HAP-1 (cell line): ENCODE measurements around the gene UNK.

Experiments used
- DNase-seq, 2 experiments: peaks; one replicate each; pipeline ENCODE4 v3.0.0-alpha.2; 2016 to 2020; ENCODE audit warnings: low spot score in 2 of 2
- H3K27me3 ChIP-seq: fragments of 250-450 bp; sonication (Bioruptor Pico); 2 replicates; pipeline ENCODE4 v1.5.1; 2020; ENCODE audit warnings: low read depth, mild to moderate bottlenecking, moderate library complexity
- H3K36me3 ChIP-seq: fragments of 250-450 bp; sonication (Bioruptor Pico); replicated peaks from 2 replicates; pipeline ENCODE4 v1.5.1; 2020; ENCODE audit warnings: mild to moderate bottlenecking
- H3K4me1 ChIP-seq: fragments of 250-450 bp; sonication (Bioruptor Pico); 2 replicates; pipeline ENCODE4 v1.5.1; 2020; ENCODE audit warnings: mild to moderate bottlenecking
- H3K4me3 ChIP-seq: fragments of 250-450 bp; sonication (Bioruptor Pico); 2 replicates; pipeline ENCODE4 v1.5.1; 2020; ENCODE audit warnings: mild to moderate bottlenecking, moderate library complexity
- H3K9me3 ChIP-seq: fragments of 250-450 bp; sonication (Bioruptor Pico); 2 replicates; pipeline ENCODE4 v1.5.1; 2020; ENCODE audit warnings: mild to moderate bottlenecking, moderate library complexity
- in situ Hi-C: fragments of 300-500 bp; cut with MboI; formaldehyde crosslinking; loops from 3 replicates; pipeline ENCODE4 v1.14.3; 2020; ENCODE audit warnings: low sequenced_read_pairs, inconsistent platforms, mixed read lengths

The UNK gene

DNA sequence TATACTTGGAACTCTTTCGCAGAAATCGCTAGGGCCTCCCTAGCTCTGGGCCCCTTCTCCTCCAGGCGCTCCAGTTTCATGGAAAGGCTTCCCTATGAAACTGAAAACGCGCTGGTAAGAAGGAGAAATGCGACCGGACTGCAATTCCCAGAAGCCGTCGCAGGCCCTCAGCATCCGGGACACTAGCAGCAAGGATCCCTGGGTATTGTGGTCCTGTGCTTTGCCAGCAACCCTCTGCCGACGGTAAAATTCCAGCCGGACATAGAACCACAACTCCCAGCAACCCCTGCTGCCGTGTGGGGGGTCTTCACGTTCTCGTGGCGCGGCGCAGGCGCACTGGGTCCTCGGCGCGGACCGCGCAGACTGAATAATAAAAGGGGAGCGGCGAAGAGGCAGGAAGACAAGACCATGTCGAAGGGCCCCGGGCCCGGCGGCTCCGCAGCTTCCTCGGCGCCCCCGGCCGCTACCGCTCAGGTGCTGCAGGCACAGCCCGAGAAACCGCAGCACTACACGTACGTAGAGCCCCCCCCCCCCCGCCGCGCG lies at the start of gene UNK:
TSS of gene UNK (plus strand) at position 334 of the 543 bp plus-strand sequence. CDS start at position 409, 75 bp downstream.
- Histone ChIP-seq H3K9me3 (no peaks in the 10 kb centered on the region), H3K4me3 (peak within 1 kb of the TSS; percentile 71), H3K4me1 (peaks cover 34% of the 10 kb centered on the region), H3K36me3 (0 out of 2 replicates have a peak, but pooled peaks cover 2% of the 10 kb centered on the region), H3K27me3 (no peaks in the 10 kb centered on the region)
- peak; percentile 98 to 100 for DNase-seq
- in situ Hi-C loops: no loop called here

DNA sequence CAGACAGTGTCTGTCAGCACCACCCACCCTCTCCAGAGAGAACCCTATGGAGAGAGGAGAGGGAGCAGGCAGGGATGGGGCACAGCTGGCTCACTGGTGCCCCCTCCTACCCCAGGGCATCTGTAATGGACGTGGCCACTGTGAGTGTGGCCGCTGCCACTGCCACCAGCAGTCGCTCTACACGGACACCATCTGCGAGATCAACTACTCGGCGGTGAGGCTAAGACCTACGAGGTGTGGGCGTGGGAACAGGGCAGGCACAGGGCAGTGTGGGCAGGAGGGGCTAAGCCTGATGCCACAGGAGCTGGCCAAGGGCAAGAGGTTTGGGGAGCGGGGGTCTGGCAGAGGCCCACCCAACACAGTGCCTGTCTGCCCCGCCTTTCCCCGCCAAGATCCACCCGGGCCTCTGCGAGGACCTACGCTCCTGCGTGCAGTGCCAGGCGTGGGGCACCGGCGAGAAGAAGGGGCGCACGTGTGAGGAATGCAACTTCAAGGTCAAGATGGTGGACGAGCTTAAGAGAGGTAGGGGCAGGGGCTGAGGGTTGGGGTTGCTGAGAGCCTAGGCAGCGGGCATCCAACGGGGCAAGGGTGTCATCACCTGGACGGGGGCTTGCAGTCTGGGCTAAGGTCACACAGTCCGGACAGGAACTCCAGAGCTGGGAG lies 48.3 kb upstream of the UNK start:
- H3K36me3 ChIP-seq: no peaks in the 10 kb centered on the region
- in situ Hi-C loops: no loop called here
- H3K27me3 ChIP-seq: no peaks in the 10 kb centered on the region
- no peak for DNase-seq
- no peak overlapping the region for H3K4me3 ChIP-seq
- no peaks in the 10 kb centered on the region for H3K4me1 ChIP-seq
- no peaks in the 10 kb centered on the region for H3K9me3 ChIP-seq

- in situ Hi-C loops: no loop called here
- Histone ChIP-seq H3K27me3 (no peaks in the 10 kb centered on the region), H3K36me3 (no peaks in the 10 kb centered on the region), H3K4me1 (no peaks in the 10 kb centered on the region), H3K9me3 (no peaks in the 10 kb centered on the region), H3K4me3 (no peak overlapping the region)
- no peak for DNase-seq
Observed at GRCh38 chr17:75737133-75737962, 47.3 kb upstream of the UNK start.

- H3K27me3 ChIP-seq: no peaks in the 10 kb centered on the region
- in situ Hi-C loops: no loop called here
- H3K4me3 ChIP-seq: no peak overlapping the region
- H3K36me3 ChIP-seq: no peaks in the 10 kb centered on the region
- no peaks in the 10 kb centered on the region for H3K9me3 ChIP-seq
- H3K4me1 ChIP-seq: no peaks in the 10 kb centered on the region
- no peak for DNase-seq
Observed at GRCh38 chr17:75738218-75738802, 46.3 kb upstream of the UNK start.

GRCh38 chr17:75739174-75739573 lies 45.4 kb upstream of the UNK start:
- Histone ChIP-seq H3K4me3 (no peak overlapping the region), H3K9me3 (no peaks in the 10 kb centered on the region), H3K36me3 (no peaks in the 10 kb centered on the region), H3K4me1 (no peaks in the 10 kb centered on the region), H3K27me3 (no peaks in the 10 kb centered on the region)
- no peak for DNase-seq
- in situ Hi-C loops: no loop called here

- H3K27me3 ChIP-seq: no peaks in the 10 kb centered on the region
- no peaks in the 10 kb centered on the region for H3K9me3 ChIP-seq
- no peak overlapping the region for H3K4me3 ChIP-seq
- no peaks in the 10 kb centered on the region for H3K4me1 ChIP-seq
- no peaks in the 10 kb centered on the region for H3K36me3 ChIP-seq
- DNase-seq: no peak
- in situ Hi-C loops: no loop called here
Observed at GRCh38 chr17:75739801-75740200, 44.8 kb upstream of the UNK start.

DNA sequence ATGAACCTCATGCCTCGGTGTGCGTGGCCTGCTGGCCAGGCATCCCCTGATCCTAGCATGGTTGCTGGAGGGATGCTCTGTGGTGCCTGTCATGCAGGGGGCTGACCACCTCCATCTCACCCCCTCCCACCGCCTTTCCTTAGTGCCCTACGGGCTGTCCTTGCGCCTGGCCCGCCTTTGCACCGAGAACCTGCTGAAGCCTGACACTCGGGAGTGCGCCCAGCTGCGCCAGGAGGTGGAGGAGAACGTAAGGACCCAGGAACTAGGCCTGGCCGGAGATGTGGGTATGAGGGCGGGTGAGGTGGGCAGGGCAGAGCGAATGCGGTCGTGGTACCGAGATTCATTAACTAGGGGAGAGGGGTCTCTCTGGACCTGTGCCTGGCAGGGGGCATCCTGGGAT lies 44.4 kb upstream of the UNK start:
- H3K4me3 ChIP-seq: no peak overlapping the region
- no peaks in the 10 kb centered on the region for H3K36me3 ChIP-seq
- no peak for DNase-seq
- no peaks in the 10 kb centered on the region for H3K27me3 ChIP-seq
- no peaks in the 10 kb centered on the region for H3K4me1 ChIP-seq
- no peaks in the 10 kb centered on the region for H3K9me3 ChIP-seq
- in situ Hi-C loops: no loop called here

- H3K27me3 ChIP-seq: no peaks in the 10 kb centered on the region
- DNase-seq: no peak
- in situ Hi-C loops: no loop called here
- H3K4me3 ChIP-seq: no peak overlapping the region
- H3K36me3 ChIP-seq: no peaks in the 10 kb centered on the region
- H3K9me3 ChIP-seq: no peaks in the 10 kb centered on the region
- no peaks in the 10 kb centered on the region for H3K4me1 ChIP-seq
Observed at GRCh38 chr17:75740631-75741077, 44.0 kb upstream of the UNK start.

GRCh38 chr17:75742337-75742736 lies 42.3 kb upstream of the UNK start:
- in situ Hi-C loops: no loop called here

GRCh38 chr17:75743625-75744206 lies 40.9 kb upstream of the UNK start:
- no peaks in the 10 kb centered on the region for H3K9me3 ChIP-seq
- H3K4me3 ChIP-seq: no peak overlapping the region
- H3K27me3 ChIP-seq: no peaks in the 10 kb centered on the region
- no peak for DNase-seq
- no peaks in the 10 kb centered on the region for H3K4me1 ChIP-seq
- no peaks in the 10 kb centered on the region for H3K36me3 ChIP-seq
- in situ Hi-C loops: no loop called here

More at GRCh38 chr17:75742337-75742736, 42.3 kb upstream of the UNK start:
- no peak for DNase-seq
- Histone ChIP-seq H3K9me3 (no peaks in the 10 kb centered on the region), H3K4me3 (no peak overlapping the region), H3K4me1 (no peaks in the 10 kb centered on the region), H3K36me3 (no peaks in the 10 kb centered on the region), H3K27me3 (no peaks in the 10 kb centered on the region)

- DNase-seq: no peak
- Histone ChIP-seq H3K27me3 (no peaks in the 10 kb centered on the region), H3K4me1 (peaks cover 2% of the 10 kb centered on the region), H3K36me3 (no peaks in the 10 kb centered on the region), H3K4me3 (no peak overlapping the region), H3K9me3 (no peaks in the 10 kb centered on the region)
- in situ Hi-C loops: no loop called here
Observed at GRCh38 chr17:75748706-75749105, 35.9 kb upstream of the UNK start.

DNA sequence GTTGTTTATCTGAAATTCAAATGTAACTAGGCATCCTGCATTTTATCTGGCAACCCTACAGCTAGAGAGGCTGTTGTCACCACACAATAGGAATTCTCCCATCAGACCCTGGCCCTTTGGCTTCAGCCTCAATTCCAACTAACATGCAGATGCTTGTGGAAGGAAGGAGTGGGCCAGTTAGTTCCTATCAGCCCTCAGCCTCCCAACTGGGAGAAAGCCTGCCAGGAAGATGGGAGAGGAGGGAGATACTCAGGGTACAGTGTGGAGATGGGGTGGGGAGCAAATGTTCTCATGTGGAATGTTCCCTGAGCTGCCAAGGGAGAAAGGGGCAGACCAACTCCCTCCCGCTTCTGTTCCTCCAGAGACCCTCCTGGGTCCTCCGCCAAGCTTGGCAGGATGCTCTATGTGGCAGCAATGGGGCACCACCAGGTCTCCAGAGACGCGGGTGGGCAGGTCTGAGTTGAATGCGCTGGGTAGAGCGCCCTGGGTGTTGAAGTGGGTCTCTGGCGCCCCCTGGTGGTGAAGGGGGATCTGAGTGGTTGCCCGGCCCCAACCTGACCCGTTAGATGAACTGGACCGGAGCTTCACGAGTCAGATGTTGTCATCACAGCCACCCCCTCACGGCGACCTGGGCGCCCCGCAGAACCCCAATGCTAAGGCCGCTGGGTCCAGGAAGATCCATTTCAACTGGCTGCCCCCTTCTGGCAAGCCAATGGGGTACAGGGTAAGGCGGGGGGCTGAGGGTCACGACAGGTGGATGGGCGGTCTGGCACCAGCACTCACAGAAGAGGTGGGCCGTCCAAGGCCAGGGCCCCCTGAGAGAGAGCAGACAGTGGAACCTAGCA lies 34.8 kb upstream of the UNK start:
- H3K9me3 ChIP-seq: no peaks in the 10 kb centered on the region
- in situ Hi-C loops: no loop called here
- H3K4me3 ChIP-seq: no peak overlapping the region
- H3K27me3 ChIP-seq: no peaks in the 10 kb centered on the region
- H3K4me1 ChIP-seq: peaks cover 7% of the 10 kb centered on the region
- no peaks in the 10 kb centered on the region for H3K36me3 ChIP-seq
- peak; percentile 42 to 93 for DNase-seq
